G401 (cell line): Measurements from ENCODE around the gene NCS1. TPM values are rescaled to one million over a fixed set of nuclear protein-coding genes. Genes with fewer than 3 reads are reported as not detected.

Experiments
- DNase-seq: peaks from one replicate; pipeline ENCODE4 v3.0.0-alpha.2; 2015; ENCODE audit warnings: low spot score
- in situ Hi-C: cut with HindIII; loops from 2 replicates; pipeline ENCODE4 v1.10.0; 2016; ENCODE audit warnings: low sequenced_read_pairs, mixed read lengths
- total RNA-seq: library from RNA; depleted of rRNA; stranded (reverse); fragments of >200 nt; shearing (Covaris generic); gene quantifications from 2 replicates; pipeline ENCODE4 v1.2.3, GENCODE V29; 2014

NCS1 gene
- total RNA-seq, 1 experiment from 2014 or later = 44.9 TPM

DNA sequence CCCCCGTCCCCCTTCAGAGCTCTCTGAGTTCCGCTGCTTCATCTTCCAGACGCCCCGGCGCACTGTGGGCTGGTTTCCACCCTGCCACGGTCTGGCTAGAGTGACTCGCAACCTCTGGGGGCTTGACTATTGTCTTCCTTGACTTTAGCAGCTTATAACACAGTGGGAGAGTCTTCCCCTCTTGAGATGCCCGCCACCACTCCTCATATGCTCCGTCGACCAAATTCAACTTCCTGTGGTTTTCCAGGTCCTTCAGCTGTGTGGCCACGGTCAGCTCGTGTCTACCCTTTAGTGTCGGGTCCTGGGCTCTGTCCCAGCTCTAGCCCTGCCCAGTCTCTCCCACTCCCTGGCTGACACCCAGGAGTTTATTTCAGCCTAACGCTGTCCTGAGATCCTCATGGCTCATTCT is 28.2 kb upstream of the NCS1 start:
- no peak for DNase-seq
- in situ Hi-C loops = no loop called here

DNA sequence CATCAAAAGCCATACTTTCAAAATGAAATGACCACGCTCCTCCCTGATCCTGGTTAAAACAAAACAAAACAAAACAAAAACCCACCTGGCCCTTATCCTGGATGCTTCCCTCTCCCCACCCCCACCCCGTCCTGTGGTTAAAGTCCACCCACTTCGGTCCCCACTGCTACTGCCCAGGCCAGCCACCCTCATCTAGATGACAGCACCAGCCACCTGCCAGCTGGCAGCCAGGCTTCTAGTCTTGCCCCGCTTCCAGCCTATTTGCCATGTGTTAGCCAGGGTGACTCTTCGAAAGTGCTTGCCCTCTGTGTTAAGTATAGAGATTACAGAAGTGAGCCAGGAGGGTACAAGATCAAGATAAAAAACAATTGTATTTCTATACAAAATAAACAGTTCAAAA is 27.5 kb upstream of the NCS1 start:
- in situ Hi-C loops = no loop called here
- no peak for DNase-seq

DNA sequence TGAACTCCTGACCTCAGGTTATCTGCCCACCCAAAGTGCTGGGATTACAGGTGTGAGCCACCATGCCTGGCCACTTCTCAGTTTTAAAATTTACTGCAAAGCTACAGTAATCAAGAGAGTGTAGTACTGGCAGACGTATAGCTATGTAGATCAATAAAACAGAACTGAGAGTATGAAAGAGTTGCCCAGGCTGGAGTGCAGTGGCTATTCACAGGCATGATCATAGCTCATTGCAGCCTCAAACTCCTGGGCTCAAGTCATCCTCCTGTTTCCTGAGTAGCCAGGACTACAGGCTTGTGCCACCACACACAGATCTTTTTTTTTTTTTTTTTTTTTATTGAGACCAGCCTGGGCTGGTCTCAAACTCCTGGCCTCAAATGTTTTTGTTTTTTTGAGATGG is 26.5 kb upstream of the NCS1 start:
- DNase-seq = no peak
- in situ Hi-C loops = no loop called here

DNA sequence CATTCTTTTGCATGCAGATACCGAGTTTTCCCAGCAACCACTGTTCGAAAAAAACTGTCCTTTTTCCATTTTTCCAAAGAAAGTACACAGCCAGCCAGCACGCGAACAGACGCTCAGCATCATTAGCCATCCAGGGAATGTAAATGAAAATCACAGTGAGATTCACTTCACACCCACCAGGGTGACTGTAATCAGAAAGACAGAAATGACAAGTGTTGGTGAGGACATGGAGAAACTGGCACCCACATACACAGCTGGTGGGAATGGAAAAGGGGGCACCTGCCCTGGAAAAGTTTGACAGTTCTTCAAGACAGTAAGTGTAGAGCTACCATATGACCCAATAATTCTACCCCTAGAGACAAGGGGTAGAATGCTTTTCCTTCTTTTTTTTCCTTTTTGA is 25.0 kb upstream of the NCS1 start:
- in situ Hi-C loops = no loop called here
- no peak for DNase-seq

DNA sequence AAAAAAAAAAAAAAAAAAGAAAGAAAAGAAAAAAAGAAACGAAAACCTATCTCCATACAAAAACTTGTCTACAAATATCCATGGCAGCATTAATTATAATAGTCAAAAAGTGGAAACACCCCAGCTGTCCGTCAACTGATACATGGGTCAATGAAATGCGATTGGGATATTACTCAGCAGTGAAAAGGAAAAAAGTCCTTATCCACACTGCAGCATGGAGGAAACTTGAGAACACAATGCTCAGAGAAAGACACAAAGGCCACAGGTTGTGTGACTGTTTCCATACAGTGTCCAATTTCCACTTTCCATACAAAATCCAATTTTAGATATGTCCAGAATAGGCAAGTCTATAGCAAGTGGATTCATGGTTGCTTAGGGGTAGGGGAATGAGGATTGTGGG is 24.3 kb upstream of the NCS1 start:
- no peak for DNase-seq
- in situ Hi-C loops = no loop called here

DNA sequence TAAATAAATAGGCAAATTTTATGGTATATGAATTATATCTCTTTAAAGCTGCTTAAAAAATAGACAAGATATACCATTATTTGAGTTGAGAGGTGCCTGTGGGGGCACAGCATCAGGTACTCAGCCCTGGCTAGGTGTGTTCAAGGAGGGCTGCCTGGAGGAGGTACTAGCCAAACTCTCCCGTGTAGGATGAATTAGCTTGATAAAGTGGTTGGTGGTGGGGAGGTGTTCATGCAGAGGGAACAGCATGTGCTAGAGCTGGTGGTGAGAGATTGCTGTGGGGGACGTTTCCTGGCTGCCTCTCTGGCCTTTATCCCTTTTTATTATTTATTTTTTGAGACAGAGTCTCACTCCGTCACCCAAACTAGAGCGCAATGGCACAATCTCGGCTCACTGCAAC is 23.2 kb upstream of the NCS1 start:
- no peak for DNase-seq
- in situ Hi-C loops = no loop called here

DNA sequence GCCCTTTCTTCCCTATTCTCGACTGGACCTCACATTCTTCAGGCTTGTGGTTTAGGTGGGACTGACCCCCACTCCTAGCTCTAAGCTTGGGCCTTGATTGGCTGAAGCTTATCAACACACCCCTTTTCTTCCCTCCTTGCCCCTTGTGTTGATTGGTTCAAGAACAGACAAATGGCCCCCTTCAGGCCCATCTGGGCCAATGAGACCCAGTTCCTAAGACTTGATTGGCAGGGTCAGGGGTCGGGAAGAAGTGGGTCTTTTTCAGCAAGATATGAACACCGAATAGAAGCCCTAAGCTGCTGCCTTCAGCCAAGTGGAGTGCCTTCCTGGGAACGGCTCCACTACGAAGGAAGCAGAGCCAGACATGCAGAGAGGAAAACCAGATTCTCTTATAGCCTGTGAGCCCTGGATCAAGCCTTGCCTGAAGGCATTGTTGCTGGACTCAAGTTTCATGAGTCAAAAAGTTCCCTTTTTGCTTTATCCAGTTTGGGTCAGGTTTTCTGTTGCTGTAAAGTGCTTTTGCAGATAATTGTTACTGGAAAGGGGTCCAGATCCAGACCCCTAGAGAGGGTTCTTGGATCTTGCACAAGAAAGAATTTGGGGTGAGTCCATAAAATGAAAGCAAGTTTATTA is 22.4 kb upstream of the NCS1 start:
- no peak for DNase-seq
- in situ Hi-C loops = no loop called here

DNA sequence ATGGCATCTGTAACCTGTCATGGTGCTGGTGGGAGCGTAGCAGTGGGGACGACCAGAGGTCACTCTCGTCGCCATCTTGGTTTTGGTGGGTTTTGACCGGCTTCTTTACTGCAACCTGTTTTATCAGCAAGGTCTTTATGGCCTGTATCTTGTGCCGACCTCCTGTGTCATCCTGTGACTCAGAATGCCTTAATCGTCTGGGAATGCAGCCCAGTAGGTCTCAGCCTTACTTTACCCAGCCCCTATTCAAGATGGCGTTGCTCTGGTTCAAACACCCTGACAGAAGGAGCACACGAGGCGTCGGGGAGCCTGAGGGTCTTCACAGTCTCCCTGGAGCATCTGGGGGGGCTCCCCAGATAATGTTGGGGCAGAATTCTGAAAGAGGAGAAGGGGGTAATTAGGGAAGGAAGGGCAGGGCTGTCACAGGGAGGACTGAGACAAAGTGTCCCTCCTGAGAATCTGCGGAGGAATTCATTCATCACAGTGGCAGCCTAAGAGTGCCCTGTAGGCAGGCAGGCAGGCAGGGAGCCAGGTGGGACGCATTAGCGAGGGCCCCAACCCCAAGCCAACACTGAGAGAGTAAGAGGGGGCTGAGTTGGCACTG is 21.3 kb upstream of the NCS1 start:
- no peak for DNase-seq
- in situ Hi-C loops = no loop called here

DNA sequence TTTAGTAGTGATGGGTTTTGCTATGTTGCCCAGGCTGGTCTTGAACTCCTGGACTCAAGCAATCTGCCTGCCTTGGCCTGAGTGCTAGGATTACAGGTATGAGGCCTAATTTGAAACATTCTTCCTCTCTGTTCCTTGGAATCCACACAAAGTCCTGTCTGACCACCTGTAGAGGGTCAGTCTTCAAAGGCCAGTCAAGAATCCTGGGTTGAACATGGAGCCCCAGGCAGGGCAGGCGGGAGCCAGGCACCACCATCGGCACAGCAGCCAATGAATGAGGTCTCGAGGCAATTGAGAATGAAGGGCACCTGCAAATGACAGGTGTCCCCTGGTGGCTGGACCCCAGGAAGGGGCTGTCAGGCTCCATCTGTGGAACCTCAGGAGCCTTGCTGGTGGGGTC is 17.4 kb upstream of the NCS1 start:
- DNase-seq = no peak
- in situ Hi-C loops = no loop called here

DNA sequence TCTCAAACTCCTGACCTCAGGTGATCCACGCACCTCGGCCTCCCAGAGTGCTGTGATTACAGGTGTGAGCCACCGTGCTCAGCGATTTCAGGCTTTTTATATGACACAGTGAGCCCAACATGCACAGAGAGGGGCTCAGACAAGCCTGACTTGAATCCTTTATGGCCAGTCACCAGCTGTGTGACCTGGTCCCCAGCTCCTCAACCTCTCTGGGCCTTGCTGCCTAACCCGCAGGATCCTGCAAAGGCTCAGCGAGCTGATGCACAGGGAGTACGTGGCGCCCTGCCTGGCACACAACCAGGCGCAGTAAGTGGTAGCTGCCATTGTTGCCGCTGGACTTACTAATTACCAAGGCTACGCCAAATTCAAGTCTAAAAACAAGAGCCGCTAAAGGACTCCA is 16.6 kb upstream of the NCS1 start:
- no peak for DNase-seq
- in situ Hi-C loops = no loop called here

DNA sequence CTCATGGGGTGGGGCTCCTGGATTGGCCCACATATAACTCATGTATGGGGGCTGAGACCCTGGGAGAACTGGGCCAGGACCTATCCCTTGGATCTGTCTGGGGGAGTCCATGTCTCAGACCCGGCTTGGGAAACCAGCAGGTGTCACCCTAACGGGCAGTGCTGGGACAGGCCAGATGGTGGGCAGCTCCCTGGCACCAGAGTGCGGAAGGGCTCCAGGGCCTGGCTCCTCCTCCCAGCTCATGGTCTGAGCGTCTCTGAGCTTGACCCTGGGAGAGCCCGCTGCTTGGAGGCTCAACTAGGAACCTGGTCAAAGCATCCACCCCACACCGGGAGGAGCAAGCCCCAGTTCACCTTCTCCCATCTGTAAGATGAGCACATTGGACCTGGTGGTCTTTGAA is 15.5 kb upstream of the NCS1 start:
- in situ Hi-C loops = no loop called here
- DNase-seq = peak; percentile 84

DNA sequence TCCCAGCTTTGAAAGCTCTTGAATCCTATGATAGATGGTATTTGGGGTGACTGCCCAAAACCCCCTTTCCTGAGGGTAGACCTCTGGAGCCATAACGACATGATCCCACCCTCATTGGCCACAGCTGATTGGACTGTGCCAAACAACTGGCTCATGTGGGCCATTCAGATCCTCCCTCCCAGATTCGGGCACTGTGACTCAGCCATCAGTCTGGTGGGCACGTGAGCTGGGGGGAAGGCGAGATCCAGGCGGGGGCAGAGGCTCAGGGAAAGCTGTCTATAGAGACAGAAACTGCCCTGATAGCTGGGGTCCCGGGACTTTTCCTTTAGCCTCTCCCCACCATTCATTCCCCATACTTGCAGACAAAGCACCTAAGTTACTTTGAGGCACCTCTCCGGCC is 15.1 kb upstream of the NCS1 start:
- no peak for DNase-seq
- in situ Hi-C loops = no loop called here

DNA sequence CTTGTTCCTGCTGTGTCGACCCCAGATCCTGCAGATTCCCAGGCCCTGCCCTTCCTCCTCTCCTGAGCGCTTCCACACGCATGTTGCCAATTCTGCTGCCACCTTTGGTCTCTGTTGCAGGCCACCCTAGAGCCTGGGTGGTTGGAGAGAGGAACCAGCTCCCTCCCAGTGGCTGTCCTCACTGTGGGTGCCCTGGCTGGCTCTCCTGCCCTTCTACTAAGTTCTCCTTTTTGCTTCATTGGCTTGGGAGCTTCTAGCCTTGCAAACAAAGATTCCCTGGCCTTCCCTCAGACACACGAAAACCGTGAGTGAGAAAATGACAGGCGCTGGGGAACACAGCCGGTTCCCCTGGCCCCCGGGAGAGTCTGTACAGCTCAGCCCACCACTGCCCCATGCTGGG is 14.2 kb upstream of the NCS1 start:
- in situ Hi-C loops = no loop called here
- no peak for DNase-seq

DNA sequence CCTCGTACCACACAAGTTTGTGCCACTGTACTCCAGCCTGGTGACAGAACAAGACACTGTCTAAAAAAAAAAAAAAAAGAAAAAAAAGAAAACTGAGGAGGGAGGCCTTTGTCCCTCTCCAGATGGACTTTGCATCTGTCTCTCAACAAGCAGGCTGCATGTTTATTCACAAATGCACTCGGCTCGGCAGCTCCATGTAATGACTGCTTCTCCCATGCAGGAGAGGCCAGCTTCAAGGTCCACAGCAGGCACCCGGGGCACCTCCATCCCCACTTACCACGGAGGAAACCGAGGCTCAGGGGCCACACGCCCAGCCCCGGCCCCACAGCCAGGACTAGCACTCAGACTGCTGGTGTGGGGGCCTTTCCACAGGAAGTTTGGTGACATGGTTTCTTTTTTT is 13.1 kb upstream of the NCS1 start:
- DNase-seq = no peak
- in situ Hi-C loops = no loop called here

DNA sequence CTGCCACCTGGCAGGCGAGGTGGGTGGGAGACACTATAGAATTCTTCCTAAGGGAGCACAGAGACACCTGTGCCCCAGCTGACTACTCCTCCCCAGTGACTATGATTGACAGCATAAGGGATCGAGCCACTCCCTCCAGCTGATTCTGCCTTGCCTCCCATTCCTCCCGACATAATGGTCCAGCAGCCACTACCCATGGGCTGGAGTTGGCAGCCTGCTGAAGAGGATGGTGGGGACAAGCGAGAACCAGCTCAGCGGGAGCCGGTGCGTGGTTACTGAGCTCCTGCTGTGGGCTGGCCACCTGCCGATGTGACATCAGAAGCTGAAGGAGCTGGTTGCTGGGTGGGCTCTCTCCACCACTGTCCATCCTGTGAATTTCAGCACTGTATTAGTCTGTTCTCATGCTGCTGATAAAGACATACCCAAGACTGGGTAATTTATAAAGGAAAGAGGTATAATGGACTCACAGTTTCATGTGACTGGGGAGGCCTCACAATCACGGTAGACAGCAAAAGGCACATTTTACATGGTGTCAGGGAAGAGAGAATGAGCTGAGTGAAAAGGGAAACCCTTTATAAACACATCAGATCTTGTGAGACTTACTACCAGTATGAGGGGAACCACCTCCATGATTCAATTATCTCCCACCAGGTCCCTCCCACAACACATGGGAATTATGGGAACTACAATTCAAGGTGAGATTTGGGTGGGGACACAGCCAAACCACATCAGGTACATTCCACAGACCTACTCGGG is 12.1 kb upstream of the NCS1 start:
- in situ Hi-C loops = no loop called here
- no peak for DNase-seq

DNA sequence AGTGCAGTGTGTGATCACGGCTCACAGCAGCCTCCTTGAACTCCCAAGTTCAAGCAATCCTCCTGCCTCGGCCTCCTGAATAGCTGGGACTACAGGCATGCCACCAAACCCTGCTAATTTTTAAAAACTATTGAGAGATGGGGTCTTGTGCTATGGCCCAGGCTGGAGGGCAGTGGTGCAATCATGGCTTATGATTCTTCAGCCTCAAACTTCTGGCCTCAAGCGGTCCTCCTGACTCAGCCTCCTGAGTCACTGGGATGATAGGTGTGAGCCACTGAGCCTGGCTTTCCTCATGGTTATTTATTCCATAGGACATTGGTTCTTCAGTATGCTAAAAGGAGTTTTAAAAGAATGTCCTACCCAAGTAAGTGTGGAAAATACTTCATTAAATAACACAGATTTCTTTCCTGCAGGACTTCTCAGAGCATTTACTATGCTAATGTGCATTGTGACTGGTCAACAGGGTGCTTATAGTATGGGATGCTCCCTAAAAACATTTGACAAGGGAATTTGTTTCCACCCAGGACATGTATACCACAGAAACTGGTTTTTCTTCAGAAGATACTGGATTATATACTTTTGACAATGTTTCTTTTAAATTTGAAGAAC is 11.2 kb upstream of the NCS1 start:
- DNase-seq = no peak
- in situ Hi-C loops = no loop called here

DNA sequence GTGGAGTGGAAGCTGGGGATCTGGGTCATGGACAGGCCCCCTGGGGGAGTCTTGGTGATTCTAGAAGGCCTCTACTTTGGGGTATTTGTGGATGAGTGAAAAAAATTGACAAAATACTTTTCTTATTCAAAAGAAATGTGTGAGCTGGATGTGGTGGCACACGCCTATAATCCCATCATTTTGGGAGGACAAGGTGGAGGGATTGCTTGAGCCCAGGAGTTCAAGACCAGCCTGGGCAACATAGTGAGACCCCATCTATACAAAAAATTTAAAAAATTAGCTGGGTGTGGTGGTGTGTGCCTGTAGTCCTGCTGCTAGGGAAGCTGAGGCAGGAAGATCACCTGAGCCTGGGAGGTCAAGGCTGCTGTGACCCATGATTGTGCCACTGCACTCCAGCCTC is 6.6 kb upstream of the NCS1 start:
- in situ Hi-C loops = no loop called here

DNA sequence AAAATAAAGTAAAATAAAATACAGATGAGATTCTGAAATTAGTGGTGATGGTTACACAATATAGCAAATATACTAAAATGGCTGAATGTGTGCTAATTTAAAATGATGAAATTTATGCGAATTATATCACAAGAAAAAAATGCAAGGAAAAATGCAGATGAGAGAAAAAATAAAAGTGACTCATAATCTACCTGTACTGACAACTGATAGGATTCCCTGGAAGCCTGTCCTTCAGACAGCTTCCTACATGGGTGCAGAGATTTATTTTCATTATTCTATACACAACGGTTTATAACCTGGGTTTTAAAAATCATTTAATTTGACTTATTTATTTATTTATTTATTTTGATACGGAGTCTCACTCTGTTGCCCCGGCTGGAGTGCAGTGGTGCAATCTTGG is 5.8 kb upstream of the NCS1 start:
- in situ Hi-C loops = no loop called here
- no peak for DNase-seq

More for the DNA sequence above, 6.6 kb upstream of the NCS1 start:
- DNase-seq = no peak

DNA sequence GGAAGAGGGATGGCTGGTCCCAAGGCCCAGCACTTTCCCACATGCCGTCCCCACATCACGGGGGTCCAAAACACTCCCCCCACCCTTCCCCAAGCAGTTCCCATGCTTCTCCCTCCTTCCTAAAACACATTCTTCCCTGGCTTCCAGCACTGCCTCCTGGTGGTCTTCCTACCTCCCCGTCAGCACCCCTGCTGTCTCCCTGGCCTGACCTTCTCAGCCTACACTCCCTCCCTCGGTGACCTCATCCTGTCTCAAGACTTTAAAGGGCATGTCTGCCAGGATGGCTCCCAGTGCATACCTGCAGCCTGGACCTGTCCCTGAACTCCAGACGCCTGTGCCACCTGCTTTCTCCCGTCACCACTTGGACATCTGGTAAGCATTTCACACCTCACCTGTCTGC is 4.3 kb upstream of the NCS1 start:
- in situ Hi-C loops = no loop called here
- DNase-seq = no peak
